GM18526 (cell line): ENCODE data around the gene ISOC1.
A peak's percentile ranks its signal among the peaks of the same experiment; 100 is the strongest.

Experiments
- POLR2A ChIP-seq: IDR thresholded peaks from 3 replicates; pipeline ENCODE4 v1.6.1; 2011; ENCODE audit not compliant: insufficient read length; ENCODE audit errors: extremely low read depth

ISOC1 gene

GRCh38 chr5:129078247-129078646, 16.3 kb upstream of the ISOC1 start:
- TF ChIP-seq POLR2A, result no peak

- no peak for TF ChIP-seq POLR2A
These were observed 15.9 kb upstream of the ISOC1 start for GRCh38 chr5:129078660-129079059.

DNA sequence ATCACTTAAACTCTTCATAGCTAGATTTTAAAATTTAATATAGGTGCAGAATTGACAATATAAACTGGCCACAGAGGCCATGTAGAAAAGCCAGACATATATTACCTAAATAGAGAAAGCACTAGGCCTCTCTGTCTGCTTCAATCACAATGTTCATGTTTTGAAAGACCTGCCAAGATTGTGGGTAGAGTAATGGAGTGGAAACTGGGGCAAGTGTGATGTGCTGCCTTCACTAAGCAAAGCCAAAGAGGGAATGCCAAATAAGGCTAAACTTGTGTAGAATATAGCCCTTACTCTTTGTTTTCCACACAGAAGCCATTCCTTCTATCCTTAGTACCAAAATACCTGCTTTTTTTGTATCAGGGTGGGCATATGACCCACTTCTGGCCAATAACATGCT, 15.1 kb upstream of the ISOC1 start:
- no peak for TF ChIP-seq POLR2A

GRCh38 chr5:129080766-129081165, 13.8 kb upstream of the ISOC1 start:
- no peak for TF ChIP-seq POLR2A

GRCh38 chr5:129082225-129083136, 12.1 kb upstream of the ISOC1 start:
- no peak for TF ChIP-seq POLR2A

- TF ChIP-seq POLR2A, result peak; percentile 33
These were observed 663 bp downstream of the ISOC1 start for GRCh38 chr5:129094924-129095899.

DNA sequence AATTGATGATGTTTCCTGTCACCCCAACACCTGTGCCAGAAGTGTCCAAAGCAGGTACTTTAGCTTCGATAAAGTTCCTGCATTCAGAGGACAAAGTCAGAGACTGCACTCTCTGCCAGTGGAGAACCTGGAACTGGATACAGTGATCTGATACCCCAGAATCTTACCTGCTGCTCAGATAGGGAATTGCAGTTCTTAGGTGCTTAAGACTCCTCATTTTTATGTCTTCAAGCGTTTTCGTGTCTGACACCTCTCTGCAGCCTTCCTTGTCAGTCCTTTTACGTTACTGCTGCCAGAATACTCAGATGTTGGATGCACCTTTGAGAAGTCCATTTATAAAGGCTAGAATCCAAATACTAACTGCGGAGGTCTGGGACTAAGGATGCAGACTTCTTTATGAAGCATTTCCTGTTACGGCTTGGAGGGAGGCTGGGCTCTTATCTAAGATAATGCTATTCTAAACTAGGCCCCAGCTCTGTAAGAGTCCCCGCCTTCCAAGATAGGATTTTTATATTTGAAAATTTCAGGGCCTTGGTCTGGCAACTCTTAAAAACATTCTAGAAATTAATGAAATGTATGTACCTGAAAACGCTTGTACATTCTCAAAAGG, 1.9 kb downstream of the ISOC1 start:
- TF ChIP-seq POLR2A, result no peak

DNA sequence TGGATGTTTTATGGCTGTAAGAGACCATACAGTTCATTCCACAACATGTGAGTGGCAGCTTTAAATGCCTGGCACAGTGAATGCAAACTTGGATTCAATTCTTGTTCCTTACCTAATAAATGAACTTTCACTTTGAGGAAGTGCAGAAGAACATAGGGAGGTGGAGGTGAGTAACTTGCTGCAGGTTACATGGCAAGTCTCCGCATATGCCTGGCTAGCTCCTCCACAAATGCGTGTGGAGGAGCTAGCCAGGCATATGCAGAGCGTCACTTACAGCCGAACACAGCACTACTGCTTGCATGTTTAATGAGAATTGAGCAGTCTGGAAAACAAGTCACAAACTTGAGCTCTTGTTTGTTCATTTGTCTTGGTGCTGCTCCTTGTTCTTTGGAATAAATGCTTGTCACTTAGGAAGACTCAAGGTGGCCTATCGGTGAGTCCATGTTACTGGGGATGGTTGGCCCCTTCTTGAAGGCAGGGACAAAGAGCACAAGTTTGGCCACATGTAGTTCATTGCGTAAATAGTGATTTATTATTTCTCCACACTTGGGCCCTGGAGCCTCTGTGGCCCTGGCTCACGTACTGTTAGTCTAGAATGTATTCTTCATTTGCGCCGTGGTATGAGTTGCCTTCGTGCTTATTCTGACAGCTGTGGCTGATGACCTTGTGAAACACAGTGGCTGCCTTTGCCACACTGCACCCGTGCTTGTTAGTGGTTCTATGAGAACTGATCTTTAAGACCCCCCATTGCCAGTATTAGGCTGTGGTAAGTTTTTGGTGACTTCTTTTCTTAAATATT, 3.1 kb downstream of the ISOC1 start:
- no peak for TF ChIP-seq POLR2A

DNA sequence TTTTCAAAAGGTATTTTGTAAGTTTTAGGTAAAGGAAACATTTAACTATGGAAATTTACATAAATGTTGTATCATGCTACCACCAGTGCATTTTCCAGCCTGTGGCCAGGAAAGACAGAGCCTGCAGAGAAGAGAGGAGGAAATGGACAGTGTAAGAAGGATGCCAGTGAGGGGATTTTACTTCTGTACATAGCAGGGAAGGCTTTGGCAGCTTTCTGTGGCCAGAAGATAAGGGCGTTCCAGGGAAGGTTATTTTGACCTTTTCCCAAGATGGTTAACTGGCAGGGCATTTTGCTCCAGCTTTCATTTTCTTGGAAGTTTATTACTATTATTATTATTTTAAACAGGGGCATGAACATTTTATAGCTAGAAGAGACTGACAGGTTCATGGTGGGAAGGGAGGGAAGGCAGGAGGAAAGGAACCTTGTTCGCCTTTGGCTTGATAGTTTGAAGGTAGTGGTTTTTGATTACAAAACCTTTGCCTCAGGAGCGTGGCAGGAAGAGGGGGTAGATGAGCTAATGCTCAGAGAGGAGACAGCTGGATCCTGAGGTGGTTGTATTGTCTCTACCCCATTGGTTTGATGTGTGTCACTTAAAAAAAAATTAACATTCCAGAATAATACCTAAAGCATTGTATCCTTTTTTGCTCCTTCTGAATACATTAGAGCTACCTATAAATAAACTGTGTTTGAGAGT, 4.1 kb downstream of the ISOC1 start:
- TF ChIP-seq POLR2A, result no peak

DNA sequence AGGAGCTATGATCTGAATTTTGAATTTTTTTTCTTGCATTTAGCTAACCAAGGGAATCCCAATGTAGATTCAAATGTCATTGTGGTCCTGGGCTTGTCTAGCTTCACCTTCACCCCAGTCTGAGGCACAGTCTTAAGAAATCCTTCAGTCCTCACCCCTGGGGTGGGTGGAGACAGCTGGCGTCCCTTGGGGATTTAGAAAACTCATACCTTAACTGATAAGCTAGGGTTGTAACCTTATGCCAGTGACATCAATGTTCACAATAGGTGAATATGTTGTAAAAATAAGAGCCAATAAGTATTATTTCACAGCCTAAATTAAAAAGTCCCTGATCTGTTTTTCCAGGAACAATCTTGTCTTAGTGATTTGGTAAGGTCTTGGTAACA, 4.6 kb downstream of the ISOC1 start:
- TF ChIP-seq POLR2A, result no peak

- TF ChIP-seq POLR2A, result no peak
These were observed 7.2 kb downstream of the ISOC1 start for GRCh38 chr5:129101794-129102193.

GRCh38 chr5:129103397-129103796, 8.8 kb downstream of the ISOC1 start:
- TF ChIP-seq POLR2A, result no peak

- no peak for TF ChIP-seq POLR2A
These were observed 10.4 kb downstream of the ISOC1 start for GRCh38 chr5:129104915-129105455.

DNA sequence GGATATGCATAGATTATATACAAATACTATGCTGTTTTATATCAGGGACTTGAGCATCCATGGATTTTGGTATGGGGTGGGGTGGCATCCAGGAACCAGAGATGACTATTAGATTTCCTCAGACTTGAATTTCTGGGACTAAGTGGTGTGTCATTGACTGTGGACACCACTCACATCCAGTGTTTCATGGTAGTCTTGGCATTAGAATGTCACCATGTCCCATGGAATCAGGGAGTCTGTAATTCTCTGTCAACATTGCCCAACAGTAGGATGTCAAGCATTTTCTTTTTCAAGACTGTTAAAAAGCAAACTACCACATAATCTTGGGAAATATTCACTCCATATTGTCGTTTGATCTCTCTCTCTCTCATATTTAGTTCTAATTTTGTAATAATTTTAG, 13.1 kb downstream of the ISOC1 start:
- TF ChIP-seq POLR2A, result no peak
